Measurements from ENCODE around the gene NCLN.
"Not testable (repeated sequence)": the region's sequence is repeated elsewhere in the genome, so short reads cannot be mapped to it uniquely, and the experiment has no call there.

Gene NCLN

DNA sequence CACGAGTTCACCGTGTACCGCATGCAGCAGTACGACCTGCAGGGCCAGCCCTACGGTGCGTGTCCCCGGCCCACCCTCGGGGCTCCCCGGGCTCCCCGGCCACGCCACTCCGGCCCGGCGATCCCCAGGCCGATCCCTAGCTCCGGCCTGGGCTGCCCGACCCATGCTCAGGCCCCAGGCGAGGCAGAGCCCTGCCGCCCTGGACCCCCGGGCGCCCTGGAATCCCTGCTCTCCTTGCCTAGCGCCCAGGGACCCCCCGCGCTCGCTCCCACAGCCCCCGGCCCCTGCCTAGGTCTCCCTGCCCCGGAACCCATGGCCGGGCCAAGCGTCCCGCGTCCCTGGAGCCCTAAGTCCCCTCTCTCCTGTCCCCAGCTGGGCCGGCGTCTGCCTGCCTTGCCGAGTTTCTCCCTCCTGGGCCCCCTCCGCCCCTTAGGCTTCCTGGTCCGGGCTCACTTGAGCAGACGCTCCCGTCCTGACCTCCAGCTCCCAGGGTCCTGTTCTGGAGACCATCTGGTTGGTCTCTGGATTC is 494 bp downstream of the NCLN start:
- peaks cover 21% of the 10 kb centered on the region for H3K36me3 Mint-ChIP-seq (ENCODE audit: low read depth)
- H3K27me3 Mint-ChIP-seq: no peaks in the 10 kb centered on the region

DNA sequence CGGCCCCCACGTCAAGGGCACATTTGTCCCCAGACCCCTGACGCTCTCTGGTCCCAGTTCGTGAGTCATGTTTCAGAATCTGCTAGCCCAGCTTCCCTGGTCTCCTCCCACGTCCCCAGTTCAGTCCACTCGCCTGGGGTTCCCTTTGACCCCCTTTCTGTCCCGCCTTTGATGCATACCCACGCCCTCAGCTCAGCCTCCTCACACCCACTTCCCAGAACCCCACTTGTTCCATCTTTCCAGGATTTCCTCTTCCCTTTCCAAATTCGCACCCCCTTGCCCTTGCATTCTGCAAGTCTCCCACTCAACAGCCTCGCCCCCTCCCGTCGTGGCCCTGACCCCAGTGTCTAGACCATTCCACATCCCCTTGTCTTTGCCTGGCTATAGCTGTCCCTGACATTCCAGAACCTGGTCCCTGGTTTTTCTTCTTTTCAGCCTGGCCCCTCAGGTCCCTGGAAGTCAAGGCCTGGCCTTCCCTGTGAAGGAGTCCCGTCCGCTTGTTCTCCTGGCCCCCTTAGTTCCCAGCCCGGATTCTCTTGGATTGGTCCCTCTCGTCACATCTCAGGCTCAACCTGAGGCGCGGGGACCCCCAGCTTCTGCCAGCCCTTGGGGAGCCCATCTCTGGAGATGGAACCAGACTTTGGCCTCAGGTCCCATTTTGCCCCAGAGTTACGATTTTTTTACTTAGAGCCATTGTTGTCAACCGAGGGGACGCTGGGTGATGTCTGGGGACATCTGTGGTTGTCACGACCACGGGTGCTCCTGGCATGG is 1.3 kb downstream of the NCLN start:
- Mint-ChIP-seq H3K4me3 (peak overlapping the region; percentile 95), H3K36me3 (ENCODE audit: low read depth) (peaks cover 19% of the 10 kb centered on the region), H3K27ac (peak overlapping the region; percentile 91), H3K27me3 (no peaks in the 10 kb centered on the region), H3K4me1 (peaks cover 53% of the 10 kb centered on the region), H3K9me3 (no peaks in the 10 kb centered on the region)
- no peak for DNase-seq
- ATAC-seq: no peak

More for the DNA sequence above, 494 bp downstream of the NCLN start:
- H3K27ac Mint-ChIP-seq: peak overlapping the region; percentile 91
- H3K9me3 Mint-ChIP-seq: no peaks in the 10 kb centered on the region
- H3K4me1 Mint-ChIP-seq: peaks cover 60% of the 10 kb centered on the region
- H3K4me3 Mint-ChIP-seq: peak overlapping the region; percentile 95
- DNase-seq (peak; percentile 17), ATAC-seq (peak; percentile 41)

DNA sequence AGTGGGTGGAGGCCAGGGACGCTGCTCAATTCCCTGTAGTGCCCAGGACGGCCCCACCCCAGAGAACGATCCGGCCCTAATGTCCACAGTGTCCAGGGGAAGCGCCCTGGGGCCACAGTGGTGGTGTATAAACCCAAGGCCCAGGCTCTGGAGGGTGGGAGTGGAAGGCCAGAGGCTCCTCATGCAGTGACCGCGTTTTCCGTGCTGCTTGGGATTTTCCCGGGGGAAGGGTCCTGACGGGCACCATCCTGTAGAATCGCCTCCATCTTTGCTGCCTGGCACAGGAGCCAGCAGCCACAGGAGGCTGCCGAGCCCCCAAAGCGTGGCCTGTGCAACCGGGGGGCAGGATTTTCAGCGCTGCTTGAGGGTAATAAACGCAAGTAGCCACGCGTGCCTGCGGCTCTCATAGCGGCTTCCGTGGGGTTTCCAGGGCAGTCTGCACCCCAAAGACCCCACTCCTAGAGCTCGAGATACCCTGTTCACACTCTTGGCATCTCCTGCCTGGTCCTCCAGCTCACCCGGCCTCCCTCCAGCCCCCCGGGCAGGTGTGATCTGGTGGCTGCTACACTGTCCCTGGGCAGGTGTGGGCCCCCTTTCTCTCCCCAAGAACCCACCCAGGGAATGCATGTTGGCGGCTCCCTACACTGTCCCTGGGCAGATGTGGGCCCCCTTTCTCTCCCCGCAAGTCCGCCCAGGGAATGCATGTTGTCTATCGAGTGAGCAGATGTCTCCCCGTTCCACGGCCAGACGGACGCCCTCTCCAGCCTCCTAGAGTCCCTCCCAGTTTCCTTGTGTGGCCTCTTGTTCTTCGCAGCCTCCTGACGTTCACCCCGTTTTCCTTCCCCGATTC is 2.2 kb downstream of the NCLN start:
- peak overlapping the region; percentile 91 for H3K27ac Mint-ChIP-seq

DNA sequence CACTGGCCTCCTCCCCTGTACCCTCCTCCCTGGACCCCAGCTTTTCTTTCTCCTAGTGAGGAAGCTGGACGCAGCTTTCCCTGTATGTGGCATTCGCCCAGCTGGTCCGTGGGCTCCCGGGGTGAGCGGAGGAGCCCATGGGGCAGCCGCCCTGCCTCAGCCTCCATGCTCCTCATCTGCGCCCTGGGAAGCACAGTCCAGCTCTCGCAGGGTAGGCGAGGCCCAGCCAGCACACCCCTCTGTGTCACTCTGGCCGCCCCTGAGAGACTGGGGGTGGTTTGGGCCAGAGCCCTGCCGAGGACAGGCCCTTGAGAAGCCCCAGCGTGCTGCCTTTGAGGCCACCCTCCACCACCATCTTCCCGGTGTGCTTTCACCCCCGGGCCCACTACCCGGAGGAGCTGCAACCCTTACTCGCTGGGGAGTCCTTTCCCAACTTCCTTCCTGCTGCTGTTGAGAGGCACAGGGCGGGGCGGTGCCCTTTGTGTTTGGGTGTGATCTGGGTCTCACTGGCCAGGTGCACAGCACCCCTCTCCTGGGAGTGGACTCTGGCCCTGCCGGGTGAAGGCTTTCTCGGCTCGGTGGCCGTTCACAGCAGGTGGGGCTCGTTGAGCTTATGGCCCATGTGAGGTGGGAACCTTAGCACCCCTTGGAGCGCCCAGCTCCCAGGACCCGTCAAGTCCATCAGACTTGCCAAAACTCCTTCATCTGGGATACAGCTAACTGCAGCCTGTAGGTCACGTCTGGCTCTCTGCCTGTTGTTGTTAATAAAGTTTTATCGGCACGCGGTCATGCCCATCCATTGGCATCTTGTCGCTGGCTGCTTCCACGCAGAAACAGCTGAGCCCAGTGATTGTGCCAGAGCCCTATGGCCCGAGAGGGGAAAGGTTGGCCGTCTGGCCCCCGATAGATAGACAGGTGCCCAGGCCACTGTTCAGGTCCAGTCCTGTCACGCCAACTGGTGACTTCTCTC is 3.2 kb downstream of the NCLN start:
- Mint-ChIP-seq H3K9me3 (no peaks in the 10 kb centered on the region), H3K4me1 (peaks cover 44% of the 10 kb centered on the region), H3K27ac (no peak overlapping the region), H3K4me3 (no peak overlapping the region), H3K36me3 (ENCODE audit: low read depth) (peaks cover 19% of the 10 kb centered on the region), H3K27me3 (no peaks in the 10 kb centered on the region)
- ATAC-seq (no peak), DNase-seq (no peak)

More for the DNA sequence above, 2.2 kb downstream of the NCLN start:
- H3K36me3 Mint-ChIP-seq (ENCODE audit: low read depth): peaks cover 16% of the 10 kb centered on the region
- peaks cover 49% of the 10 kb centered on the region for H3K4me1 Mint-ChIP-seq
- peak overlapping the region; percentile 95 for H3K4me3 Mint-ChIP-seq
- no peaks in the 10 kb centered on the region for H3K27me3 Mint-ChIP-seq
- H3K9me3 Mint-ChIP-seq: no peaks in the 10 kb centered on the region
- ATAC-seq (no peak), DNase-seq (no peak)

DNA sequence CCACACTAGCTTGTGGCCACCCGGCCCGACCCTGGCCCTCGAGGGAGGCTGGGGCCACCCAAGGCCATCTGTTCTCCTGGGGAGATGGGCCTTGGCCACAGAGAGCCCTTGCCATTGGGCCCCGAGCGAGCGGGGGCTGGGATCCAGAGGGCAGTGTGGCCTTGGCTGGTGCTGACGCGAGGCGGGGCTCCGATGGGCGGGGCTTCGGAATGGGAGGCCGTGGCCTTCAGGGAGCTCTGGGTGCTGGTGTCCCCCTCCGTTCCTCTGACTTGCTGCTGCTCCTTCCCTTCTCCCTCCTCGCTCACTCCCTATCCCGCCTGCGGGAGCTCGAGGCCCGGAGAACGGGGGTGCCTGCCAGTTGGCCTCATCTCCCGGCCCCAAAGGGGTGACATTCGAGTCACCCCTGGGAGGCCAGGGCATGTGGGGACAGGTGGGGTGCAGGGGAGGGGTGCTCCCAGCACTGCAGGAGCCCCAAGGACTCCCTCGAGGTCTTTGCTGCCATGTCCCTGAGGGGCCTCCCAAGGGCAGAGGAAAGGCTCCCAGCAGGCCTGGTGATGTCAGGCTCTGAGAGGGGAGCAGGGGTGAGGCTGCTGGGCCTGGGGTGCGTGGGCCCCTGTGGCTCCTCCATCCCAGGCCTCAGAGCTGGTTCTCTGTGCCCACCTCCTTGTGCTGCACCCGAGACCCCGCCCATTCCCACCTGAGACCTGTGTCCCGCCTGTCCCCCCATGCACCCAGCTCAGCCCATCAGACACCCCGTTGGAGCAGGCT is 4.2 kb downstream of the NCLN start:
- Mint-ChIP-seq H3K9me3 (no peaks in the 10 kb centered on the region), H3K36me3 (ENCODE audit: low read depth) (peaks cover 27% of the 10 kb centered on the region), H3K27me3 (no peaks in the 10 kb centered on the region), H3K4me3 (no peak overlapping the region), H3K4me1 (peaks cover 34% of the 10 kb centered on the region), H3K27ac (no peak overlapping the region)
- ATAC-seq (no peak), DNase-seq (no peak)

DNA sequence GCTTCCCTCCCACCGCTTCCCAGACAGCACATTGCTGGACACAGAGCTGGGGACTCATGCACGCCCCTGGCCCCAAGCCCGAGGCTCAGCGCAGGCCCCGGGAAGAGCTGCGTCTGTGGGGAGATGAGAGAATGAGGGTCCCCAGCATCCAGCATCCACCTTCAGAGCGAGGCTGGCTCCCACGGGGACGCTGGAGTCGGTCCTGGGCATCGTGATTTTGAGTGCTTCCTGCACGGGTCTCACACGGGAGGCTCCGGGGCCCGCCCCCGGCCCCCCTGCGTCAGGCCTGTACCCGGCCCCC is 4.7 kb downstream of the NCLN start:
- Mint-ChIP-seq H3K27me3 (no peaks in the 10 kb centered on the region), H3K36me3 (ENCODE audit: low read depth) (peaks cover 27% of the 10 kb centered on the region), H3K4me1 (peaks cover 30% of the 10 kb centered on the region), H3K4me3 (no peak overlapping the region), H3K27ac (no peak overlapping the region), H3K9me3 (no peaks in the 10 kb centered on the region)
- no peak for DNase-seq
- ATAC-seq: no peak

DNA sequence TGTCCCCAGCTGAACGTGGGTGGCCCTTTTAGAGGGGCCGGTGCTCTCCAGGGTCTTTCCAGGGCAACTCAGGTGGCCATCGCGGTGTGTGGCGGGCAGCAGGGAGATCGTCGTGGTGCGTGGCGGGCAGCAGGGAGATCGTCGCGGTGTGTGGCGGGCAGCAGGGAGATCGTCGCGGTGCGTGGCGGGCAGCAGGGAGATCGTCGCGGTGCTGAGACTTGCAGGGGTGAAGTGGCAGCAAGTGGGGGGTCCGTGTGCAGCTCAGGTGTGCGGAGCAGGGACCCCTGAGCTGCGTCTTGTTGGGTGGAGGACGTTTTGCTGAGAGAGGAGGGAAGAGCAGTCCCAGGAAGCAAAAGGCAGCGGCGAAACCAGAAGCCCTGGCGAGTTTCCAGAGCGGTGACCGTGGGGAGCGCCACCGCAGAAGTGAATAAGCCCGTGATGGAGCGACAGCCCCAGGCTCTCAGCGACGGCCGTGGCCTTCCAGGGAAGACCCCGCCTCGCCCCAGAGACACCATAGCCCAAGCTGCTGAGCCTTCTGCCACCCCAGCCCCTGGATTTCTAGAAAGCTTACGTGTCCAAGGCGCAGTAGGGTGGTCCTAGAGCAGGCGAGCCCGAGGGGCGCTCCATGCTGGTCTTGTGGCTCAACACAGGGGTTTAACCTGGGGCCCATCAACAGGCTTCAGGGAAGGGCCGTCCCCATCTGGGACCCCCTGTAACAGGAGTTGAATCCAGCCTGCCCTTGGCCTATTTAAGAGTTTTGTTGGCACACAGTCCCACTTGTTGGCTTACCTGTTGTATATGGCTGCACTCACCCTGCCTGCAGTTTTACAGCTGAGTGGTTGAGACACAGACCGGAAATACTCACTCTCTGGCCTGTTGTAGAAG is 5.4 kb downstream of the NCLN start:
- H3K4me1 Mint-ChIP-seq: peaks cover 29% of the 10 kb centered on the region
- H3K36me3 Mint-ChIP-seq (ENCODE audit: low read depth): peaks cover 27% of the 10 kb centered on the region
- DNase-seq (no peak), ATAC-seq (no peak)
- no peaks in the 10 kb centered on the region for H3K9me3 Mint-ChIP-seq
- H3K4me3 Mint-ChIP-seq: no peak overlapping the region
- no peaks in the 10 kb centered on the region for H3K27me3 Mint-ChIP-seq
- H3K27ac Mint-ChIP-seq: no peak overlapping the region

DNA sequence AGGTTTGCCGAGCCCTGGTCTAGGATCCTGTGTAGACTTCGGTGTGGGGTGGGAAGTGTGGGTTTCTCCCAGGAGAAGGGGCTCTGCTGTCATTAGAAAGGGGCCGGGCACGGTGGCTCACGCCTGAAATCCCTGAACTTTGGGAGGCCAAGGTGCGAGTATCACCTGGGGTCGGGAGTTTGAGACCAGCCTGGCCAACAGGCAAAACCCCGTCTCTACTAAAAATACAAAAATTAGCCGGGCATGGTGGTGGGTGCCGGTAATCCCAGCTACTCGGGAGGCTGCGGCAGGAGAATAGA is 6.0 kb downstream of the NCLN start:
- Mint-ChIP-seq H3K4me1 (peaks cover 26% of the 10 kb centered on the region), H3K36me3 (ENCODE audit: low read depth) (peaks cover 24% of the 10 kb centered on the region)
- H3K27me3 Mint-ChIP-seq, H3K4me3 Mint-ChIP-seq, ATAC-seq, H3K27ac Mint-ChIP-seq, H3K9me3 Mint-ChIP-seq, DNase-seq: not testable (repeated sequence)

DNA sequence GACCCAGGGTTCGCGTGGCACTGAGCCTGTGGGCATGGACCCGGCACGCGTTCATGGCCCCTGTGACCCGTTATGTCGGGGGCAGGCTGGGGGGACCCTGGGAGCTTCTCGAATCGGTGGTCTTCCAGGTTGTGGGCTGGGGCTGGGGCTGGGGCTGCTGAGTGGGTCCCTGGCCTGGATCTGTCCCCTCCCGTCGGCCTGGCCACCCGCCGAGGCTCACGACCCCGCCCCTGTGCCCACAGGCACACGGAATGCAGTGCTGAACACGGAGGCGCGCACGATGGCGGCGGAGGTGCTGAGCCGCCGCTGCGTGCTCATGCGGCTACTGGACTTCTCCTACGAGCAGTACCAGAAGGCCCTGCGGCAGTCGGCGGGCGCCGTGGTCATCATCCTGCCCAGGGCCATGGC is 6.5 kb downstream of the NCLN start:
- DNase-seq (no peak), ATAC-seq (no peak)
- peaks cover 21% of the 10 kb centered on the region for H3K4me1 Mint-ChIP-seq
- H3K4me3 Mint-ChIP-seq: no peak overlapping the region
- H3K9me3 Mint-ChIP-seq: no peaks in the 10 kb centered on the region
- H3K27ac Mint-ChIP-seq: no peak overlapping the region
- H3K27me3 Mint-ChIP-seq: no peaks in the 10 kb centered on the region
- peaks cover 20% of the 10 kb centered on the region for H3K36me3 Mint-ChIP-seq (ENCODE audit: low read depth)

DNA sequence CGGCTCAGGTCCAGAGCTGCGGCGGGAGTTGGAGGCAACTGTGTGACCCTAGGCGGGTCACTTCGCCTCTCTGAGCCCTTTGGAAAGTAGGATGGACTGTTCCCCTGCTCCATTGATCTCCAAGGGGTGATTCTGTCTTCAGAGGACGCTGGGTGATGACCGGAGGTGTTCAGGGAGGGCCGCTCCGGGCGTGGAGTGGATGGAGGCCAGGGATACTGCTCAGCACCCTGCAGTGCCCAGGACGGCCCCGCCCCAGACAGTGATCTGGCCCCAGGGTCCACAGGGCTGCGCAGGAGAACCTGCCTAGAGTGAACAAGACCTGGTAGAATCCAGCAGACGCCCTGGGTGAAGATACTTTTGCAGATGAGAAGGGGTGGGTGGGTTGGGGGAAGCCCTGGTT is 7.0 kb downstream of the NCLN start:
- H3K4me3 Mint-ChIP-seq: no peak overlapping the region
- H3K4me1 Mint-ChIP-seq: peaks cover 16% of the 10 kb centered on the region
- no peaks in the 10 kb centered on the region for H3K27me3 Mint-ChIP-seq
- no peaks in the 10 kb centered on the region for H3K9me3 Mint-ChIP-seq
- no peak for ATAC-seq
- no peak for DNase-seq
- H3K36me3 Mint-ChIP-seq (ENCODE audit: low read depth): peaks cover 20% of the 10 kb centered on the region
- H3K27ac Mint-ChIP-seq: no peak overlapping the region

DNA sequence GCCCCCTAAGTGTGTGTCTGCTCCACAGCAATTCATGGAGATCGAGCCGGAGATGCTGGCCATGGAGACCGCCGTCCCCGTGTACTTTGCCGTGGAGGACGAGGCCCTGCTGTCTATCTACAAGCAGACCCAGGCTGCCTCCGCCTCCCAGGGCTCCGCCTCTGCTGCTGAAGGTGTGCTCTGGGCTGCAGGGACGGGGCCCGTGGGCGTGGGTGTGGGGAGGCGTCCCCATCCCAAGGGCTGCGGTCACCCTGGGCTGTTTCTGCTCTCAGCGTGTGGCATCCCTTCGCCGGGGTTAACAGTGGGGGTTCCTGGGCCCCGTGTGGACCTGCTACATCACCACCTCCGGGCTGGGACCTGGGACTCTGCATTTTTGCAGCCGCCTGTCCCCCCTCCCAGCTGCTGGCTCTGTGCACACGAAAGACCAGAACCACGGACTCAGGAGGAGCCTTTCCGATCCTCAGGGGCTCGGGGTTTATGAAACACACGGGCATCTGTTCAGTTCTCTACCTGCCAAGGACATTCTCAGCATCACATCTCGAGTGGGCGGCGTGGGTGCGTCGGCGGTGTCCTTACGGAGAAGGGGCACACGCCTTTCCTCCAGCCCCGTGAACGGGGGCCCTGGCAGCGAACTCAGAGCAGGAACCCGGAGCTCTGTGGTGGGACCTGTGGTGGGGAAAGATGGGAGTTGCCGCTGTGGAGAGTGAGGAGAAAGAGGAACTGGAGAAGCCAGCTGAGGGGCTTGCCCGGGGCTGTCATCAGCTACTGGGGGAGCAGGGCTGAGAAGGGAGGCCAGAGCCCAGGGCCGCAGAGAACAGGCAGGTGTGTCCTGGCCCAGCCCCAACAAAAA is 7.8 kb downstream of the NCLN start:
- Mint-ChIP-seq H3K4me1 (peaks cover 8% of the 10 kb centered on the region), H3K27me3 (no peaks in the 10 kb centered on the region), H3K36me3 (ENCODE audit: low read depth) (peaks cover 16% of the 10 kb centered on the region), H3K4me3 (no peak overlapping the region), H3K27ac (no peak overlapping the region), H3K9me3 (no peaks in the 10 kb centered on the region)
- ATAC-seq: peak; percentile 9
- no peak for DNase-seq
